22Rv1 (cell line): ENCODE measurements around the gene MROH7.

Experiments used
- H3K27ac ChIP-seq: fragments of 450-650 bp; 2 replicates; pipeline ENCODE4 v1.5.1; 2017
- CTCF ChIP-seq: fragments of 450-650 bp; IDR thresholded peaks from 2 replicates; pipeline ENCODE4 v1.5.1; 2017; ENCODE audit warnings: mild to moderate bottlenecking
- ZFX ChIP-seq: fragments of 450-650 bp; IDR thresholded peaks from 2 replicates; pipeline ENCODE4 v1.6.1; 2017; ENCODE audit warnings: antibody characterized with exemption, borderline replicate concordance

The MROH7 gene

GRCh38 chr1:54750596-54750995, 109.0 kb downstream of the MROH7 start:
- H3K27ac ChIP-seq: no peak overlapping the region
- TF ChIP-seq CTCF: no peak
- TF ChIP-seq ZFX: no peak

GRCh38 chr1:54751426-54751825, 109.8 kb downstream of the MROH7 start:
- TF ChIP-seq CTCF (no peak), ZFX (no peak)
- no peak overlapping the region for H3K27ac ChIP-seq

GRCh38 chr1:54754045-54754444, 112.5 kb downstream of the MROH7 start:
- H3K27ac ChIP-seq: no peak overlapping the region
- no peak for TF ChIP-seq CTCF
- TF ChIP-seq ZFX: no peak

GRCh38 chr1:54754486-54755285, 113.1 kb downstream of the MROH7 start:
- no peak for TF ChIP-seq CTCF
- TF ChIP-seq ZFX: no peak
- no peak overlapping the region for H3K27ac ChIP-seq

- TF ChIP-seq CTCF (no peak), ZFX (no peak)
- H3K27ac ChIP-seq: no peak overlapping the region
These were observed 116.2 kb downstream of the MROH7 start for GRCh38 chr1:54757833-54758232.

- TF ChIP-seq CTCF (no peak), ZFX (no peak)
- H3K27ac ChIP-seq: no peak overlapping the region
These were observed 117.2 kb downstream of the MROH7 start for GRCh38 chr1:54758678-54759348.
